H1 (cell line): ENCODE data around the gene HOMER2. TPM values are rescaled to one million over a fixed set of nuclear protein-coding genes. Genes with fewer than 3 reads are reported as not detected.

Experiments used
- CTCF ChIA-PET: fragments of 300-600 bp; sonication (Branson Sonifier 250); formaldehyde crosslinking; loops from one replicate; lab custom pipeline; 2021; ENCODE audit not compliant: partially characterized antibody; lab: Charles Lee
- POLR2A ChIA-PET: fragments of 300-600 bp; sonication (Branson Sonifier 250); formaldehyde crosslinking; loops from one replicate; lab custom pipeline; 2021; ENCODE audit warnings: inconsistent platforms; ENCODE audit not compliant: partially characterized antibody; lab: Charles Lee
- DNase-seq, 2 experiments: peaks; one replicate each; pipeline versions ENCODE4 v3.0.0 to v3.0.0-alpha.2; 2010 to 2022; ENCODE audit warnings: low spot score in 2 of 2, low read depth in 1 of 2, mixed read lengths in 1 of 2
- FAIRE-seq: peaks from 2 replicates; lab custom pipeline; 2011; peaks lifted over from hg19 to GRCh38; lab: Jason Lieb, UNC
- H2AFZ ChIP-seq: 2 replicates; pipeline ENCODE4 v1.8.1; 2012; ENCODE audit warnings: low read length, inconsistent platforms
- H2AK5ac ChIP-seq: 2 replicates; pipeline ENCODE4 v1.6.1; 2013; ENCODE audit warnings: low read depth, low read length
- H2BK120ac ChIP-seq: replicated peaks from 2 replicates; pipeline ENCODE3; 2013; ENCODE audit warnings: low read depth, low read length, inconsistent platforms
- H2BK12ac ChIP-seq: 2 replicates; pipeline ENCODE4 v1.6.1; 2013; ENCODE audit warnings: low read depth, low read length
- H2BK15ac ChIP-seq: 2 replicates; pipeline ENCODE4 v1.6.1; 2013; ENCODE audit warnings: low read length
- H2BK20ac ChIP-seq: 2 replicates; pipeline ENCODE4 v1.6.1; 2013; ENCODE audit warnings: low read length
- H2BK5ac ChIP-seq: 2 replicates; pipeline ENCODE4 v1.6.1; 2013; ENCODE audit warnings: low read depth, low read length
- H3K14ac ChIP-seq: 2 replicates; pipeline ENCODE4 v1.6.1; 2013; ENCODE audit warnings: inconsistent platforms; ENCODE audit not compliant: insufficient read length
- H3K18ac ChIP-seq: 2 replicates; pipeline ENCODE4 v1.6.1; 2013; ENCODE audit warnings: low read length; ENCODE audit errors: extremely low read depth
- H3K23ac ChIP-seq: 2 replicates; pipeline ENCODE4 v1.6.1; 2013; ENCODE audit warnings: inconsistent platforms; ENCODE audit not compliant: insufficient read length
- H3K23me2 ChIP-seq: 2 replicates; pipeline ENCODE4 v1.6.1; 2013; ENCODE audit warnings: low read depth, low read length
- H3K27ac ChIP-seq: 2 replicates; pipeline ENCODE4 v1.6.1; 2011; ENCODE audit warnings: low read depth, low read length, inconsistent platforms
- H3K27me3 ChIP-seq, 4 experiments: replicated peaks in 1 of 4; 1 replicate in 1 of 4; 2 replicates in 3 of 4; pipeline versions ENCODE4 v1.6.1 to v1.8.1; 2011 to 2013; ENCODE audit warnings: low read length in 3 of 4, mild to moderate bottlenecking in 3 of 4, inconsistent platforms in 2 of 4, mixed read lengths in 2 of 4, moderate library complexity in 1 of 4; ENCODE audit not compliant: control insufficient read depth in 3 of 4, insufficient read depth in 3 of 4; ENCODE audit errors: extremely low read depth in 1 of 4
- H3K36me3 ChIP-seq, 4 experiments: 2 replicates each; pipeline versions ENCODE4 v1.6.1 to v1.8.1; 2011 to 2013; ENCODE audit warnings: mild to moderate bottlenecking in 4 of 4, low read length in 3 of 4, moderate library complexity in 2 of 4, control low read depth in 1 of 4, inconsistent platforms in 1 of 4; ENCODE audit not compliant: insufficient read depth in 4 of 4, control insufficient read depth in 2 of 4
- H3K4ac ChIP-seq: replicated peaks from 2 replicates; pipeline ENCODE3; 2013; ENCODE audit warnings: low read length, low read depth, mixed read lengths, inconsistent platforms; ENCODE audit not compliant: insufficient read length
- H3K4me1 ChIP-seq, 4 experiments: replicated peaks in 1 of 4; 1 replicate in 1 of 4; 2 replicates in 3 of 4; pipeline versions ENCODE4 v1.6.1 to v1.8.1; 2011 to 2013; ENCODE audit warnings: low read length in 3 of 4, inconsistent platforms in 2 of 4, mixed read lengths in 1 of 4; ENCODE audit not compliant: insufficient read depth in 4 of 4, control insufficient read depth in 3 of 4
- H3K4me2 ChIP-seq, 2 experiments: 2 replicates each; pipeline versions ENCODE4 v1.6.1 to v1.8.1; 2011 to 2013; ENCODE audit warnings: low read depth in 2 of 2, low read length in 2 of 2, control low read depth in 1 of 2, inconsistent platforms in 1 of 2, mild to moderate bottlenecking in 1 of 2; ENCODE audit not compliant: insufficient read depth in 1 of 2
- H3K4me3 ChIP-seq, 4 experiments: fragments of 200-600, 300-600 bp in 1 of 4; sonication (generic), shearing (Covaris generic), sonication (Bioruptor Twin) in 1 of 4; 2 replicates each; pipeline versions ENCODE4 v1.5.1 to v1.8.1; 2011 to 2016; ENCODE audit warnings: low read length in 4 of 4, low read depth in 3 of 4, control low read depth in 2 of 4, inconsistent platforms in 2 of 4, mild to moderate bottlenecking in 2 of 4, mixed read lengths in 1 of 4, moderate library complexity in 1 of 4; ENCODE audit not compliant: insufficient read depth in 2 of 4; ENCODE audit errors: extremely low read depth in 1 of 4
- H3K56ac ChIP-seq: replicated peaks from 2 replicates; pipeline ENCODE3; 2013; ENCODE audit warnings: low read depth, mild to moderate bottlenecking, mixed read lengths, low read length, inconsistent platforms; ENCODE audit not compliant: insufficient read length
- H3K79me1 ChIP-seq: 2 replicates; pipeline ENCODE4 v1.6.1; 2013; ENCODE audit warnings: low read depth, low read length, control low read depth
- H3K79me2 ChIP-seq, 2 experiments: 2 replicates each; pipeline versions ENCODE4 v1.6.1 to v1.8.1; 2012 to 2013; ENCODE audit warnings: low read length in 2 of 2, mild to moderate bottlenecking in 2 of 2, inconsistent platforms in 1 of 2; ENCODE audit not compliant: insufficient read depth in 2 of 2, control insufficient read depth in 1 of 2
- H3K9ac ChIP-seq, 4 experiments: replicated peaks in 1 of 4; 1 replicate in 1 of 4; 2 replicates in 3 of 4; pipeline versions ENCODE4 v1.6.1 to v1.8.1; 2011 to 2013; ENCODE audit warnings: low read depth in 3 of 4, low read length in 3 of 4, control low read depth in 2 of 4, mild to moderate bottlenecking in 2 of 4, moderate library complexity in 2 of 4, inconsistent platforms in 1 of 4; ENCODE audit errors: extremely low read depth in 1 of 4
- H3K9me3 ChIP-seq, 2 experiments: 2 replicates each; pipeline versions ENCODE4 v1.6.1 to v1.8.1; 2012 to 2013; ENCODE audit warnings: mild to moderate bottlenecking in 2 of 2, moderate library complexity in 2 of 2, control low read depth in 1 of 2, inconsistent platforms in 1 of 2, low read depth in 1 of 2, low read length in 1 of 2, mixed read lengths in 1 of 2; ENCODE audit not compliant: insufficient read depth in 2 of 2
- H4K20me1 ChIP-seq, 2 experiments: replicated peaks in 1 of 2; 2 replicates each; pipeline versions ENCODE3 to v1.8.1; 2011 to 2013; ENCODE audit warnings: inconsistent platforms in 2 of 2, low read length in 2 of 2, mild to moderate bottlenecking in 1 of 2; ENCODE audit not compliant: insufficient read depth in 2 of 2, control insufficient read depth in 1 of 2
- H4K5ac ChIP-seq: 2 replicates; pipeline ENCODE4 v1.6.1; 2013; ENCODE audit warnings: low read length, low read depth, mixed read lengths, inconsistent platforms; ENCODE audit not compliant: insufficient read length
- H4K8ac ChIP-seq: 2 replicates; pipeline ENCODE4 v1.8.0; 2013; ENCODE audit warnings: mild to moderate bottlenecking, moderate library complexity, low read length, inconsistent platforms; ENCODE audit not compliant: insufficient read depth; ENCODE audit errors: extremely low read depth
- H4K91ac ChIP-seq: replicated peaks from 2 replicates; pipeline ENCODE3; 2013; ENCODE audit warnings: low read length, mixed read lengths, inconsistent platforms; ENCODE audit not compliant: insufficient read length
- BCL11A ChIP-seq, 2 experiments: IDR thresholded peaks; one replicate each; pipeline ENCODE4 v1.6.1; 2011; ENCODE audit warnings: low read depth in 2 of 2, low read length in 2 of 2, mild to moderate bottlenecking in 2 of 2
- CBX5 ChIP-seq: fragments of 300-800, 300-1000 bp; sonication (generic); IDR thresholded peaks from 2 replicates; pipeline ENCODE4 v1.7.1; 2016; ENCODE audit warnings: antibody characterized with exemption, low read length, low read depth
- CBX8 ChIP-seq: fragments of 300-800, 300-1000 bp; sonication (generic); IDR thresholded peaks from 2 replicates; pipeline ENCODE4 v1.7.1; 2016; ENCODE audit warnings: low read depth, low read length, borderline replicate concordance
- CEBPB ChIP-seq: IDR thresholded peaks from 2 replicates; pipeline ENCODE4 v1.6.1; 2012; ENCODE audit warnings: low read depth, low read length
- E2F6 ChIP-seq: IDR thresholded peaks from 2 replicates; pipeline ENCODE4 v1.6.1; 2012; ENCODE audit warnings: inconsistent platforms
- EZH2 ChIP-seq: fragments of 200-600 bp; sonication (generic); IDR thresholded peaks from 2 replicates; pipeline ENCODE4 v1.7.1; 2012; ENCODE audit warnings: low read depth, mild to moderate bottlenecking, moderate library complexity, low read length, inconsistent platforms; ENCODE audit not compliant: severe bottlenecking
- GTF2F1 ChIP-seq: IDR thresholded peaks from 2 replicates; pipeline ENCODE4 v1.6.1; 2012; ENCODE audit warnings: low read depth, low read length, improper control_type of control experiment, borderline replicate concordance
- MAFK ChIP-seq: IDR thresholded peaks from 2 replicates; pipeline ENCODE4 v1.6.1; 2012; ENCODE audit warnings: low read depth, mild to moderate bottlenecking, improper control_type of control experiment, low read length
- NANOG ChIP-seq: IDR thresholded peaks from 2 replicates; pipeline ENCODE4 v1.6.1; 2011; ENCODE audit warnings: low read length, low read depth, mild to moderate bottlenecking, inconsistent platforms; ENCODE audit not compliant: insufficient read depth, poor library complexity, severe bottlenecking
- RXRA ChIP-seq: IDR thresholded peaks from 2 replicates; pipeline ENCODE4 v1.6.1; 2011; ENCODE audit warnings: low read depth, mild to moderate bottlenecking, low read length, moderate library complexity; ENCODE audit not compliant: insufficient read depth
- SAP30 ChIP-seq: fragments of 300-600 bp; sonication (generic); IDR thresholded peaks from 2 replicates; pipeline ENCODE4 v1.7.1; 2012; ENCODE audit warnings: low read length, moderate library complexity, mild to moderate bottlenecking, inconsistent platforms; ENCODE audit not compliant: insufficient read depth, insufficient replicate concordance
- SIN3A ChIP-seq, 2 experiments: IDR thresholded peaks in 1 of 2; conservative IDR thresholded peaks in 1 of 2; 2 replicates each; pipeline ENCODE4 v1.6.1; 2011 to 2012; ENCODE audit warnings: low read length in 2 of 2, improper control_type of control experiment in 1 of 2, low read depth in 1 of 2, mild to moderate bottlenecking in 1 of 2
- WGBS, 2 experiments: shearing (Covaris generic) in 1 of 2; methylation state at CpG; one replicate each; pipeline versions ENCODE4 v1.1.6 to v1.1.7; 2013 to 2015; ENCODE audit warnings: low lambda C conversion rate in 2 of 2, mixed read lengths in 2 of 2, inconsistent platforms in 1 of 2, low coverage in 1 of 2, missing lambda C conversion rate in 1 of 2; ENCODE audit not compliant: insufficient replicate concordance in 2 of 2, insufficient coverage in 1 of 2, insufficient read length in 1 of 2; ENCODE audit errors: extremely low coverage in 1 of 2, missing lambda C conversion rate in 1 of 2; 5-methylcytosine and 5-hydroxymethylcytosine counted together
- polyA plus RNA-seq, 7 experiments: library from polyadenylated mRNA; depleted of rRNA in 3 of 7; stranded (reverse) in 5 of 7; unstranded in 2 of 7; fragments of >200 nt in 5 of 7; fragments of 200-250 nt in 2 of 7; gene quantifications; 1 replicate in 5 of 7; 2 replicates in 1 of 7; 4 replicates in 1 of 7; pipeline versions ENCODE4 v1.2.1 to v1.2.3, GENCODE V29; 2011 to 2013; ENCODE audit warnings: missing spikeins in 2 of 7, mixed read lengths in 2 of 7
- total RNA-seq: library from RNA; stranded (reverse); fragmentation: NEBNext Ultra II Directional; extraction: Animal tissue kit (Norgen Biotek cat#: 25700); gene quantifications from 2 replicates; pipeline ENCODE4 v1.2.1, GENCODE V29; 2021

Gene HOMER2
- total and polyA plus RNA-seq, 2 of the 8 experiments (the other 6 are each of a cell fraction or from before 2014, with no cell fraction given) = 12.5 to 27.6 TPM

DNA sequence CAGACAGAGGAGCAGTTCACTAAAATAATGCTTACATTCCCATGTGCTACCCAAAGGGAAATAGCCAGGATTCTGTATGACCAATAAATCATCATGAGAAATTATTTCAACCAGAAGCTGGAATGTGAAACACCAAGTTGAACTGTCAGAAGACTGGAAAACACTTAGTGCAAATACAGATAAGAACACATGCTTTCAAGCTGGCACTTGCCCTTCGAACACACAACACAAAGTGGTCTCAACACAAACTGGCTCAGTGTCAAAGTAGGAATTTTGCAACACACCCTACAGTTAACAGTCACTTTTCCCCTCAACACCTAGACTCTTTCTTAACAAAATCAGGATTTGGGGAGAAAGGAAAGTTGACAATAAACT lies 148.0 kb downstream of the HOMER2 start:
- Histone ChIP-seq H2BK12ac (no peak overlapping the region), H3K79me2 (no peaks in the 10 kb centered on the region), H2BK20ac (no peak overlapping the region), H3K18ac (no peak overlapping the region), H3K4me1 (peaks cover 0 to 6% (median 0%) of the 10 kb centered on the region in 4 experiments; a peak in 1 of 7 replicates), H2BK5ac (no peak overlapping the region), H3K36me3 (no peaks in the 10 kb centered on the region), H2AK5ac (no peak overlapping the region), H3K4me3 (no peak overlapping the region), H2BK15ac (no peak overlapping the region), H3K14ac (no peak overlapping the region), H3K9me3 (no peaks in the 10 kb centered on the region), H2BK120ac (no peak overlapping the region), H3K27ac (no peak overlapping the region), H2AFZ (no peak overlapping the region), H4K5ac (no peak overlapping the region), H4K8ac (no peak overlapping the region), H4K91ac (no peak overlapping the region), H3K4me2 (no peak overlapping the region), H3K9ac (no peak overlapping the region), H3K56ac (no peak overlapping the region), H3K4ac (no peak overlapping the region), H3K23ac (no peak overlapping the region), H3K79me1 (no peaks in the 10 kb centered on the region), H3K23me2 (no peaks in the 10 kb centered on the region; the same call in 1 of the 2 replicates), H3K27me3 (peaks cover 0 to 4% (median 0%) of the 10 kb centered on the region in 4 experiments; a peak in 3 of 7 replicates), H4K20me1 (no peaks in the 10 kb centered on the region)
- DNase-seq = no peak
- WGBS, 2 experiments = 75% methylated on average over 1 of the region's 1 CpG; no CpG with 5 or more reads in 1 of the 2 experiments
- ChIA-PET POLR2A (interaction anchor here (0.7 kb wide), 1 partner anchor 125 kb away, joined by 3 read pairs; no protein-coding TSS in a partner anchor), CTCF (no interaction called here)
- FAIRE-seq = no peak
- TF ChIP-seq RXRA (no peak), E2F6 (no peak), EZH2 (no peak), CEBPB (no peak), BCL11A (IDR thresholded peaks at IDR 0.05; ENCODE audit: low read depth in 2 of 2, low read length in 2 of 2) (no peak), CBX5 (no peak), GTF2F1 (no peak), SAP30 (no peak), SIN3A (conservative IDR thresholded peaks at IDR 0.05 in 1 of 2, IDR thresholded peaks at IDR 0.05 in 1 of 2; ENCODE audit: low read depth in 1 of 2, low read length in 2 of 2) (no peak), MAFK (no peak), CBX8 (no peak), NANOG (no peak)
